ENCODE data around the gene SMOC2. TPM values are rescaled to one million over a fixed set of nuclear protein-coding genes. Genes with fewer than 3 reads are reported as not detected.

SMOC2 gene
- total and polyA plus RNA-seq, 4 experiments from 2014 or later = not detected

DNA sequence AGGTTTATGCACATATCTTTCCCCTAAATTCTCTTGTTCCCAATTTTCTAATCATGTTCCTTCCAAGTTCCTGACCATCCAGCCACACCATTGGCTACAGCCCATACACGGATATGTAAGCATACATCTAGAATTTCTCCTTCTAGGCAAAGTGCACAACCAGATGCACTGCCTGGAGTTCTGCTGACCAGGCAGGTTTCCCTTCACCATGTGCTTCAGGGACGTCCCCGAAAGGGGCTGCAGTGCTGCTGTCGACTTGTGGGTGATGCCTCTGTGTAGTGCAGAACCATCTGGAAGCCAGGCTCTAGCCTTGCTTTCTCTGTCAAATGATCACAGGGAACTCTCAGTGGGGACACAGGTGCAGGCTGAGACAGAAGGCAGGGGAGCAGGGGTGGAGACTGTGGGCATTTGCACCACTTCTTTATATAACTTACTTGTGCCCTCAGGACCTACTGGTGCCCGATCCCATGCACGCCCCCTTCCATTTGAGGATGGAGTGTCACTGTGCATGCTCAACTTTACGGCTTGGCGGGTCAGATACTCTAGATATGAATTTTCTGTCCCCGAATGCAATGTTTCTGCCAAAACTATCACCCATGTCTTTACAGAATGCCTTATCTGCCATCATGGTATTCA is 37.5 kb upstream of the SMOC2 start:
- intact Hi-C loops (cut with micrococcal nuclease) = no loop called here
- peaks cover 0 to 6% of the 10 kb centered on the region in 2 donors for H3K27me3 Mint-ChIP-seq
- H3K4me3 Mint-ChIP-seq = no peak overlapping the region
- H3K4me1 Mint-ChIP-seq = no peaks in the 10 kb centered on the region
- H3K36me3 ChIP-seq (ENCODE audit: insufficient read depth, low read length) = no peaks in the 10 kb centered on the region
- H3K27ac Mint-ChIP-seq = no peak overlapping the region
- no peaks in the 10 kb centered on the region for H3K4me1 ChIP-seq (ENCODE audit: insufficient read depth, low read length)
- ChIA-PET POLR2A (ENCODE audit: partially characterized antibody) (no interaction called here), CTCF (ENCODE audit: partially characterized antibody) (no interaction called here)
- DNase-seq = no peak
- no peaks in the 10 kb centered on the region for H3K36me3 Mint-ChIP-seq
- no peaks in the 10 kb centered on the region for H3K9me3 ChIP-seq (ENCODE audit: control insufficient read depth in 1 of 2, low read length in 2 of 2)
- no peak overlapping the region for H3K27ac ChIP-seq (ENCODE audit: low read depth, low read length)
- no peaks in the 10 kb centered on the region for H3K27me3 ChIP-seq (ENCODE audit: insufficient read depth, low read length)
- H3K9me3 Mint-ChIP-seq = peaks cover 0 to 4% (median 0%) of the 10 kb centered on the region in 8 donors
- H3K4me3 ChIP-seq (ENCODE audit: low read length in 2 of 2) = no peak overlapping the region

DNA sequence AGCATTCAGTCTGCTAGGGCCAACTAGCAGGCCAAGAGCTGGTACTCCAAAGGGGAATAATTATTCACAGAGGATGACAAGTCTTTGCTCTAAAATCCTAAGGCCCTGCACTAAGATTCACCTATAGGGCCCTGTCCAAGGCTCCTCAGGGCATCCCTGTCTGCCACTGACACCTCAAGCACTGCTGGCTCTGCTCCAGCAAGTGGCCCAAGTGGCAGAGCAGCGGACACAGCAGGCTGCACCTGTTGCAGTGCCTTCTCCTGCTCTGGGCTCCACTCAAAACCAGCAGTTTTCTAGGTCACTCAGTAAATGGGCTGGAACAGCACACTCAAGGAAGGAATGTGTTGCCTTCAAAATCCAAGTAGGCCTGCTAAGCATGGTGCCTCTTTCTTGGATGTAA is 36.4 kb upstream of the SMOC2 start:
- Mint-ChIP-seq H3K4me1 (no peaks in the 10 kb centered on the region), H3K27ac (no peak overlapping the region), H3K27me3 (peaks cover 0 to 6% of the 10 kb centered on the region in 2 donors), H3K9me3 (peaks cover 0 to 4% (median 0%) of the 10 kb centered on the region in 8 donors), H3K4me3 (no peak overlapping the region), H3K36me3 (no peaks in the 10 kb centered on the region)
- intact Hi-C loops (cut with micrococcal nuclease) = no loop called here
- Histone ChIP-seq H3K36me3 (ENCODE audit: insufficient read depth, low read length) (no peaks in the 10 kb centered on the region), H3K27me3 (ENCODE audit: insufficient read depth, low read length) (no peaks in the 10 kb centered on the region), H3K4me1 (ENCODE audit: insufficient read depth, low read length) (no peaks in the 10 kb centered on the region), H3K27ac (ENCODE audit: low read depth, low read length) (no peak overlapping the region), H3K4me3 (ENCODE audit: low read length in 2 of 2) (no peak overlapping the region), H3K9me3 (ENCODE audit: control insufficient read depth in 1 of 2, low read length in 2 of 2) (no peaks in the 10 kb centered on the region)
- CTCF ChIA-PET (ENCODE audit: partially characterized antibody) = no interaction called here
- POLR2A ChIA-PET (ENCODE audit: partially characterized antibody) = no interaction called here
- no peak for DNase-seq

DNA sequence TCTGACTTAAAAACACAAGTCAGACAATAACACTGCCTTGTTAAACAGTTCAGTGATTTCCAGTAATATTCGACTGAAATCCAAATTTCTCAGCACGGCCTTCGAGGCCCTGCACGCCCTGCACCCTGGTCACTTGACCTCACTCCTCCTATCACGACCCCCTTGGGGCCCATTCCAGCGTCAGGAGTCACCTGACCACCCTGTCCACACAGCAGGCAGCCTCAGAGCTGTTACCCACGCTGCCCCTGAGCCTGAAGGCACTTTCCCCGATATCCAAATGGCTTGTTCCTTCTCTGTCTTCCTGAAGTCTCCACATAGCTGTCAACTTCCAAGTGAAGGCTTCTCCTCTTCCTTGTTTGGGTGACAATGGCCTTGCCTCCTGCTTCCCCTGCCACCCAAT is 33.1 kb upstream of the SMOC2 start:
- ChIA-PET POLR2A (ENCODE audit: partially characterized antibody) (no interaction called here), CTCF (ENCODE audit: partially characterized antibody) (no interaction called here)
- no peaks in the 10 kb centered on the region for H3K36me3 Mint-ChIP-seq
- intact Hi-C loops (cut with micrococcal nuclease) = no loop called here
- H3K27ac ChIP-seq (ENCODE audit: low read depth, low read length) = no peak overlapping the region
- H3K36me3 ChIP-seq (ENCODE audit: insufficient read depth, low read length) = no peaks in the 10 kb centered on the region
- no peak for DNase-seq
- no peak overlapping the region for H3K27ac Mint-ChIP-seq
- H3K4me3 Mint-ChIP-seq = no peak overlapping the region
- H3K27me3 ChIP-seq (ENCODE audit: insufficient read depth, low read length) = no peaks in the 10 kb centered on the region
- H3K4me1 Mint-ChIP-seq = no peaks in the 10 kb centered on the region
- H3K27me3 Mint-ChIP-seq = peaks cover 0 to 2% of the 10 kb centered on the region in 2 donors
- H3K9me3 Mint-ChIP-seq = no peaks in the 10 kb centered on the region
- H3K4me1 ChIP-seq (ENCODE audit: insufficient read depth, low read length) = no peaks in the 10 kb centered on the region
- no peaks in the 10 kb centered on the region for H3K9me3 ChIP-seq (ENCODE audit: control insufficient read depth in 1 of 2, low read length in 2 of 2)
- no peak overlapping the region for H3K4me3 ChIP-seq (ENCODE audit: low read length in 2 of 2)

DNA sequence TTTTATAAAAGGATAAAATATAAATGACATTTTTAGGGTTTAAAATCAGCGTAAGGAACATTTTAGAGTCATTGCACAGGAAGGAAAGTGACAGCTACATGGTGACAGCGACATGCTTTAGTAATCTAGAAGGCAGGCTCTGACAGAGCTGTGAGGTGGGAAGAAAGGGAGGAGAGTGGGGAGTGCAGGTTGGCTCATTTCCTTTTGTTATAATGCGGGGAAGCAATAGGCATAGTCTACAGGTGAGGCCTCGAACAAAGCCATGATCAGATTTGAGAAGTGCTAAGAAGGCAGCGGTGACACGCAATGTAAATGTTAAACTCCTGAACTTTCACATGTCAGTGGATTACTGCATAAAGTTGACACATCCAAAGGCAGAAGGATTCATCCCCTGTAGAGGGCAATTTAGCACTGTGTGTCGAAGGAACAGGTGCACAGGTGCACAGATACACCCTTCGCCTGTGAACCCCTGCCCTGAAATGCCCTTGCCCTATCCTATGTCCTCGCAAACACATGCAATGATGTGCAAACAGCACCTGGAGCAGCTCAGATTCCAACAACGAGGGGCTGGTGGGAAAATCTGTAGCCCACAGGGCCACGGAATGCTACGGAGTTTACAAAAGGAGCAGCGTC is 32.4 kb upstream of the SMOC2 start:
- no peak overlapping the region for H3K4me3 Mint-ChIP-seq
- no peak overlapping the region for H3K27ac Mint-ChIP-seq
- ChIA-PET CTCF (ENCODE audit: partially characterized antibody) (no interaction called here), POLR2A (ENCODE audit: partially characterized antibody) (no interaction called here)
- H3K9me3 Mint-ChIP-seq = no peaks in the 10 kb centered on the region
- peaks cover 0 to 2% of the 10 kb centered on the region in 2 donors for H3K27me3 Mint-ChIP-seq
- H3K4me1 ChIP-seq (ENCODE audit: insufficient read depth, low read length) = no peaks in the 10 kb centered on the region
- H3K4me3 ChIP-seq (ENCODE audit: low read length in 2 of 2) = no peak overlapping the region
- no peaks in the 10 kb centered on the region for H3K9me3 ChIP-seq (ENCODE audit: control insufficient read depth in 1 of 2, low read length in 2 of 2)
- intact Hi-C loops (cut with micrococcal nuclease) = no loop called here
- no peaks in the 10 kb centered on the region for H3K36me3 ChIP-seq (ENCODE audit: insufficient read depth, low read length)
- no peak for DNase-seq
- H3K4me1 Mint-ChIP-seq = no peaks in the 10 kb centered on the region
- H3K27me3 ChIP-seq (ENCODE audit: insufficient read depth, low read length) = no peaks in the 10 kb centered on the region
- H3K36me3 Mint-ChIP-seq = no peaks in the 10 kb centered on the region
- H3K27ac ChIP-seq (ENCODE audit: low read depth, low read length) = no peak overlapping the region

DNA sequence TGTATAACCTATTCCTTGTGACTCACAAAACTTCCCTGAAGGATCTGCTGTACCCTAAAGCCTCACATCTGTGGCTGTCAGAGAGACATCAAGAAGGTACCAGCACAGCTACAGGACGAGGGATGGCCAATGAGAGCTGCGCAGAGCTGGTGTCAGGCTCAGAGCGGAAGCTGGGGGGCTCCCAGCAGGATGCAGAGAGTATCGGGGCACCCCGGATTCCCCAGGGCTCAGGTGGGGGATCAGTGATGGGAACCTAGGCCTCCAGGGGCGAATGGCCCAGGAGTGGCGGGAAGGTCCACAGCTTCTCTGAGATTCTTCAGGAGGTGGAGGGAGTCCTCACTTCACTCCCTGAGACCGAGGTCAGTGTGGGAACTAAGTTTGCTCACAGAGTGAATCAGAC is 30.9 kb upstream of the SMOC2 start:
- Histone ChIP-seq H3K9me3 (ENCODE audit: control insufficient read depth in 1 of 2, low read length in 2 of 2) (no peaks in the 10 kb centered on the region), H3K4me1 (ENCODE audit: insufficient read depth, low read length) (no peaks in the 10 kb centered on the region), H3K27me3 (ENCODE audit: insufficient read depth, low read length) (no peaks in the 10 kb centered on the region), H3K4me3 (ENCODE audit: low read length in 2 of 2) (no peak overlapping the region), H3K36me3 (ENCODE audit: insufficient read depth, low read length) (no peaks in the 10 kb centered on the region), H3K27ac (ENCODE audit: low read depth, low read length) (no peak overlapping the region)
- DNase-seq = no peak
- intact Hi-C loops (cut with micrococcal nuclease) = no loop called here
- ChIA-PET CTCF (ENCODE audit: partially characterized antibody) (no interaction called here), POLR2A (ENCODE audit: partially characterized antibody) (no interaction called here)
- peaks cover 0 to 2% of the 10 kb centered on the region in 2 donors for H3K27me3 Mint-ChIP-seq
- H3K36me3 Mint-ChIP-seq = no peaks in the 10 kb centered on the region
- H3K9me3 Mint-ChIP-seq = no peaks in the 10 kb centered on the region
- no peaks in the 10 kb centered on the region for H3K4me1 Mint-ChIP-seq
- no peak overlapping the region for H3K27ac Mint-ChIP-seq
- no peak overlapping the region for H3K4me3 Mint-ChIP-seq

DNA sequence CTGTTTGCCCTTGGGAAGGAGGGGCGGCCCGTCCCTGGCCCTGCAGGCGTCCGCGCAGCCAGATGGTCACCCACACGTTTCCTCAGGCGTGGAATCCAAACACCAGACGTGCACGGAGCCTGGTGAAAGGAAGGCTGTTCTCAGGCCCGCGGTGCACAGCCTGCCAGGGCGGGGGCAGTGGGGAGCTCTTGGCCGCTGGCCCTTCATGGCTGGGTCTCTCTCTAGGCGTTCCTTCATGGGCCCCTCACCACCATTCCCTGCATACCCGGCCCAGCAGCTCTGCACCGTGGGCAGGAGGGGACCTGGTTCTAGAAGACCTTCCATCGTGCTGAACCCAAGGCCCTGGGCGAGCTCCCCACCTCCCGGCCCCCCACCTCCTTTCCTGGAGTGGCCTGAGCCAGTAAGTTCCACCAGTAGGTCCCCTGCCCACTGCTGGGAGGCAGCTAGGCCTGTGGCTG is 30.4 kb upstream of the SMOC2 start:
- intact Hi-C loops (cut with micrococcal nuclease) = no loop called here
- Histone ChIP-seq H3K4me1 (ENCODE audit: insufficient read depth, low read length) (no peaks in the 10 kb centered on the region), H3K9me3 (ENCODE audit: control insufficient read depth in 1 of 2, low read length in 2 of 2) (no peaks in the 10 kb centered on the region), H3K27ac (ENCODE audit: low read depth, low read length) (no peak overlapping the region), H3K36me3 (ENCODE audit: insufficient read depth, low read length) (no peaks in the 10 kb centered on the region), H3K4me3 (ENCODE audit: low read length in 2 of 2) (no peak overlapping the region), H3K27me3 (ENCODE audit: insufficient read depth, low read length) (no peaks in the 10 kb centered on the region)
- Mint-ChIP-seq H3K27ac (no peak overlapping the region), H3K27me3 (peaks cover 0 to under 1% of the 10 kb centered on the region in 2 donors), H3K4me1 (no peaks in the 10 kb centered on the region), H3K36me3 (no peaks in the 10 kb centered on the region), H3K4me3 (no peak overlapping the region), H3K9me3 (no peaks in the 10 kb centered on the region)
- ChIA-PET POLR2A (ENCODE audit: partially characterized antibody) (no interaction called here), CTCF (ENCODE audit: partially characterized antibody) (no interaction called here)
- DNase-seq = no peak

DNA sequence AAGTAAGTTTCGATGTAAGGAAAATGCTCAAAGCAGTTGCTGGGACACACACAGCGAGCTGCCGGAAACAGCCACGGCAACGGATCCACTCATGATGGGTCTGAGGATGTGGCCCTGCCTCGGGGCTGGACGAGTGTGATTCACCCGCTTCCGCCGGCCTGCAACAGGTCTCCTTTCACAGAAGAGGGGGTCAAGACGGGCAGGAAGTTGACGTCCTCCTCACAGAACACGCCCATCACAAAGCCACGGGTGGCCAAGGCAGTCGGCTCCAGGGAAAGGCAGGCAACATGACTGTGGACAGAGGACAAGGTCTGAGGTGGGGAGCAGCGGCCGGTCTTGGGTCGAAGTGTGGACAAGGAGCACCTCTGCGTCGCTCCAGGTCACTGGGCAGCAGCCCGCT is 29.9 kb upstream of the SMOC2 start:
- Mint-ChIP-seq H3K36me3 (no peaks in the 10 kb centered on the region), H3K27ac (no peak overlapping the region), H3K9me3 (no peaks in the 10 kb centered on the region), H3K4me3 (no peak overlapping the region), H3K27me3 (no peaks in the 10 kb centered on the region), H3K4me1 (no peaks in the 10 kb centered on the region)
- Histone ChIP-seq H3K27me3 (ENCODE audit: insufficient read depth, low read length) (no peaks in the 10 kb centered on the region), H3K9me3 (ENCODE audit: control insufficient read depth in 1 of 2, low read length in 2 of 2) (no peaks in the 10 kb centered on the region), H3K36me3 (ENCODE audit: insufficient read depth, low read length) (no peaks in the 10 kb centered on the region), H3K4me3 (ENCODE audit: low read length in 2 of 2) (no peak overlapping the region), H3K27ac (ENCODE audit: low read depth, low read length) (no peak overlapping the region), H3K4me1 (ENCODE audit: insufficient read depth, low read length) (no peaks in the 10 kb centered on the region)
- ChIA-PET CTCF (ENCODE audit: partially characterized antibody) (no interaction called here), POLR2A (ENCODE audit: partially characterized antibody) (no interaction called here)
- intact Hi-C loops (cut with micrococcal nuclease) = no loop called here
- DNase-seq = no peak
